Iris pigment epithelial cell (primary cell): ENCODE data around the gene AUNIP.

Experiments
- DNase-seq: peaks from one replicate; pipeline ENCODE4 v3.0.0-alpha.2; 2011; ENCODE audit warnings: low read depth

Gene AUNIP

GRCh38 chr1:25888426-25888987 lies 29.2 kb upstream of the AUNIP start:
- DNase-seq, result no peak

GRCh38 chr1:25885602-25886001 lies 26.3 kb upstream of the AUNIP start:
- no peak for DNase-seq

- DNase-seq, result no peak
Observed at GRCh38 chr1:25881266-25881665, 22.0 kb upstream of the AUNIP start.

GRCh38 chr1:25880518-25880917 lies 21.3 kb upstream of the AUNIP start:
- DNase-seq, result no peak

GRCh38 chr1:25879675-25880074 lies 20.4 kb upstream of the AUNIP start:
- no peak for DNase-seq

- no peak for DNase-seq
Observed at GRCh38 chr1:25878690-25879089, 19.4 kb upstream of the AUNIP start.

DNA sequence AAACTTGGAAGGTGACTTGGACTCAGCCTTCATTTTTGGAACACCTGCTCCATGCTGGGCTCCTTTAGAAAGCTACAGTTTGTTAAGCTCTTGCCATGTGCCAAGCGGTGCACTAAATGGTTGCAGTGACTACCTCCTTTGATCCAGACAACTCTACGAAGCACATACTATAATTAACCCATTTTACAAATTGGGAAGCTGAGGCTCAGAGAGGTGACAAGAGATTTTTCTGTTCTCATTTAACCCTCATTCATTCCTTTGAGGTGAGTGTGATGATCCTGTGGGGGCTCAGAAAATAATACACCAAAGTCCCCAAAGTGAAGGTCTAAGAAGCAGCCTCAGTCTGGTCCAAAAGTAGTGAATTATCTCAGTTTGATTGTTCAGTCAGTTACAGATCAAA lies 17.9 kb upstream of the AUNIP start:
- no peak for DNase-seq

- DNase-seq, result no peak
Observed at GRCh38 chr1:25876693-25877077, 17.4 kb upstream of the AUNIP start.

DNA sequence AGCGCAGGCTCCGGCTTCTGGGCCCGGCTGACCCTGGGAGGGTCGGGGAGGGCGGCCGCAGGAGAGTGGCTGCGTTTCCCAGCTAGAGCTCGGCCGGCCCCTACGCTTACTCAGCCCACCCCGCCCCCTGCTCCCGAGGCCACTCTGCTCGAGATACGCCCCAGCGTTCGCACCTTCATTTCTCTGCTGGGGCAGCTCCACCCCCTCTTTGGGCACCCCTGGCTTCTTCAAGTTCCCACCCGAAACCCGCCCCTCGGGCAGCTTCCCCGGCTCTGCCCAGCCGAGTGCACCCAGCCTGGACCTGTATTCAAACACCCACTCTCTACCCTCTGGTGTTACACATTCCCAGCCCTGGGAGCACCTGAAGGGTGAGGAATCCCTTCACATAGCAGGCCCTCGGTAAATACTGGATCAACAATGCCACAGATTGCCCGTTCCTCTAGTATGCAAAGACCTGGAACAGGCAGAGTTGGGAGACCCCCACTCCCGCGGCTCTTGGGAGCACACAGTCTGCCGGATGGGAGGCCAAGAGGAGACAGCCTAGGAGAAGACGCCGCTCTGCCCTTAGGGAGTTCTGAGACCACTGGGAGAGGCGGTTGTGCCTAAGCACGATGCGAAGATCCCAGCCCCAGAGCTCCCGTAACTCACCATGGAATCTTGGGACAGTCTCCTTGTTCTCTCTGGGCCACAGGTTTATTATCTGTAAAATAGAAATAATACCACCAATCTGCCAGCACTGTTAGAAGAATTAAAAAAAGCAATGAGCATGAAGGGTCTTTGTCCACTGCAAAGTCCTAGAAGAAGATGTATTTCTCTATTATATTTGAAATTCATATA lies 16.8 kb upstream of the AUNIP start:
- no peak for DNase-seq

DNA sequence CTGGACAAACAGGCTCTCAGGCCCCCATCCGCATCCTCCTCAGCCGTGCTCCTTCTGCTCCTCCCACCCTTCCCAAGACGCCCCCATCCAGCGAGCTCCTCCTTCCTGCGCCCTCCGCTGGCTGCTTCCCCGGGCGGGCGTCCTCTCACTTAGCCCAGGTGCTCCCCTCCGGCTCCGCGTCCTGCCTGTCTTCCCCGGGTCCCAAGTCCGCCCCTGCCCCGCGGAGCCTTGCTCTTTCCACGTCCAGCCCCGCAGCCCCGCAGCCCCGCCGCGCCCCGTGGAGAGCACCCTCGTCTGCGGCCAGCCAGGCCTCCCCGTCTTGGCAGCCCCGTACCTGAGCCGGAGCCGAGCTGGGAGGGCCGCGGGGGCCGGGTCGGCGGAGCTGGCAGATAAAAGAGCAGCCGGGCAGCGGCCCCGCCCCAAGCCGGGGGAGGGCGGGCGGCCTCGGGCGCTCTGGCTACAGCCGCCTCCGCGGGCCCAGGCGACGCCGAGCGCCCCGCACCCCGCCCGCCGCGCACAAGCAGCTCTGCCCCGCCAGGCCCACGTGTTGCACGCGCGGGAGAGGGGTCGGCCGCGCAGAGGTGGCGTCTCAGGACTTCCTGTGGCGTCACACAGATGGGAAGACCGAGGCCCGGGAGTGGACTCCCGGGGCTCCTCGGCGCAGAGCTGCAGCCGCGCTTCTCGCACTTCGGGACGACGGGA lies 16.0 kb upstream of the AUNIP start, which contains the start of gene PAQR7:
Gene PAQR7 (minus strand): TSS at position 555 of the 702 bp plus-strand sequence. CDS start 11,869 bp downstream, outside the sequence.
- peak; percentile 68 for DNase-seq

GRCh38 chr1:25874635-25875153 lies 15.4 kb upstream of the AUNIP start:
- DNase-seq, result no peak

- DNase-seq, result no peak
Observed at GRCh38 chr1:25874209-25874608, 15.0 kb upstream of the AUNIP start.

GRCh38 chr1:25873120-25873519 lies 13.9 kb upstream of the AUNIP start:
- DNase-seq, result no peak

- DNase-seq, result no peak
Observed at GRCh38 chr1:25872713-25873112, 13.5 kb upstream of the AUNIP start.

DNA sequence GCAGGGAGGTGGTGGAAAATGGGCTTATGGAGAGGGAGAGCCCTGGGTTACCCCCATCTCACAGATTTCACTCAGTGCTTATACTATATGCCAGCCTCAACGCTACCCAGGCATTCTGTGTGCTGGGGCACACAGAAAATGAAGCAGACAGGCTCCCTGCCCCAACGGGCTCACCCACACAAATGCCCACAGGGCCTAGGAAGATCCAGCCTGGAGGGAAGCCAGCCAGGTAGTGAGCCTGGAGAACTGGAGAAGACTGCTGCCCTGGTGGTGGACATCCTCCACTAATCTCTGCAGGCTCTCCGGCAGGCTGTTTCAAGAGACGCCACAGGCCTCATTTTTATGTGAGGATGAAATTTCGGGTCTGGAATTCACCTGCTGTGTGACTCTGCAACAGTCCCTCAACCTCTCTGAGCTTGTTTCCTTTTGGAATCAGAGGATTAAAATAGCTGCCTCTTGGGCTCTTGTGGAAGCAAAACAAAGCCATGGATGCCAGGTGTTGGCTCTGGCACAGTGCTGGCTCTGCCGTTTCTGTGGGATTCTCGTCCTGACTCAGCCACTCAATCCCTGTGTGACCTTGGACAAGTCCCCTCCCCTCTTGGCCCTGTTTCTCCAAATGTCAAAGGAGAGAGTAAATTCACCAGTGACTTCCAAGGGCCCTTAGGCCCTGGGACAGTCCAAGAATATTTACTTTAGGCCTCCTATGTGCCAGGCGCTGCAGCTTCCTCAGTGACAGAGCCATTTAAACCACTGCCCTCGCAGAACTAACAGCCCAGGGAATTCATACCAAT lies 12.6 kb upstream of the AUNIP start:
- no peak for DNase-seq

- no peak for DNase-seq
Observed at GRCh38 chr1:25871086-25871703, 11.9 kb upstream of the AUNIP start.

DNA sequence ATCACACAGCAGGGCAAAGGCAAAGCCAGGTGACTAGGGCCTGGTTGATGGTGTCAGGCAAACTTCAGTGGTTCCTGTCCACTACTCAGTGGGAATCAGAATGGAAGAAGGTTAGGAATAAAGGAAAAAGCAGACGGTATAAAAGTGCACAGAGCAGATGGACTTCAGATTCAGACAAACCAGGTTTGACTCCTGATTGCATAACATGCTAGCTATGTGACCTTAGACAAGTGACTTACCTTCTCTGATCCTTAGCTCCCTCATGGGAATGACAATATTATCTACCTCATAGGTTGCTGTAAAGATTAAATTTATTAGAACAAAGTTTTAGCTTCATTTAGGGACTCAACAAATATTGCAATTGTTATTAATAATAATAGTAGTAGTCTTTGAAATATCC lies 11.4 kb upstream of the AUNIP start:
- no peak for DNase-seq

- no peak for DNase-seq
Observed at GRCh38 chr1:25869909-25870606, 10.8 kb upstream of the AUNIP start.

GRCh38 chr1:25867210-25867991 lies 8.1 kb upstream of the AUNIP start:
- no peak for DNase-seq

DNA sequence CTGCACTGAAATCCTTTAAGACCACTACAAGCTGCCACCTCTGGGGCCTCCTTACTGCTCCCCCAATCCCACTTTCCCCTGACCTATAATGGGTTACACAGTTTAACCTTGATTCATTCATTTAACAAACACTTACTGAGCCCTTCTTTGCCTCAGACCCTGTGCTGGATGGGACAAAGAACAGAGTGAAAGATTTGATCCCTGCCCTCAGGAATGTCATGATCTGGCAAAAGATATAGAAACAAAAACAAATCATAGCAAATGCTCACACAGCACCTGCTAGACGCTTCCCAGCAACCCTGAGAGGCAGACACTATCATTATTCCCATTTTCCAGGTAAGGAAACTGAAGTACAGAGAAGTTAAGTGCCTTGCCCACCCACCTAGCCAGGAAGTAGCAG lies 7.0 kb upstream of the AUNIP start:
- no peak for DNase-seq
